ENCODE data around the gene GJA1. TPM values are rescaled to one million over a fixed set of nuclear protein-coding genes. Genes with fewer than 3 reads are reported as not detected.

Gene GJA1
- total RNA-seq, 1 experiment from 2014 or later, result 395 TPM

DNA sequence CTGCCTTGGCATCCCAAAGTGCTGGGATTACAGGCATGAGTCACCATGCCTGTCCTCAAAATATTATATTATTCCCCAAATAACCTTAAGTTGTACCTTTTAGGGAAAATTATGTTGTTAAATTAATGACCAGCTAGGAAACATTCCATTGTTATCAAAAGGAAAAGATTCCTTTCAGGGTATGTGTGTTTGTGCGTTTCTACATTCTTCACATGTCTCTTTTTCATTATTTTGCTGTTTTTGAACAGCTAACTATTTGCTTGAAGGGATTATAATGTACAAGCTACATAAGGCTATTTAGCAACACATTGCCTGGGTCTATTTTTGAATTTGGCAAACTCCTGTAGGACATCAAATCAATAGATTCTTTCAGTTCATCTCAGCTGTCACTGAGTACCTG lies 57.1 kb downstream of the GJA1 start:
- Histone ChIP-seq H3K27me3 (ENCODE audit: control insufficient read depth, insufficient read depth, low read length) (no peaks in the 10 kb centered on the region), H3K4me3 (ENCODE audit: insufficient read depth, low read depth, low read length) (no peak overlapping the region), H3K36me3 (replicated peaks; ENCODE audit: control insufficient read depth, insufficient read depth, low read length) (no peaks in the 10 kb centered on the region)
- no peak for DNase-seq

DNA sequence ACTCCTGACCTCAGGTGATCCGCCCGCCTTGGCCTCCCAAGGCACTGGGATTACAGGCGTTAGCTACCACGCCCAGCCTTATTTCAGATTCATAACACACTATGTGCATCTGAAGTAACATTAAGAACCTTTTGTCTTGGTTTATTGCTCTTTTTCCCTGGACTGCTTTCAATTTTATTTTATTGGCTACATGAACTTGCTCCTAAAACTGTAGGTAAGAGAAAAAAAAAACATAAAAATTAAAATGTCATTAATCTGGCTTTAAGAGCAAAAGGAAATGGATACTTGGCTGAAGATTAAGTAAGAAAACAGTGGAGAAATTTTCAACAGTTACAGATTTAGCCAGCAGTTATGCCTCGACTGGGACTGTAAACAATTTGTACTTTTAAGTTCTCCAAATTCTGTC lies 62.5 kb downstream of the GJA1 start:
- Histone ChIP-seq H3K27me3 (ENCODE audit: control insufficient read depth, insufficient read depth, low read length) (no peaks in the 10 kb centered on the region), H3K4me3 (ENCODE audit: insufficient read depth, low read depth, low read length) (no peak overlapping the region), H3K36me3 (replicated peaks; ENCODE audit: control insufficient read depth, insufficient read depth, low read length) (no peaks in the 10 kb centered on the region)
- no peak for DNase-seq

- Histone ChIP-seq H3K4me3 (ENCODE audit: insufficient read depth, low read depth, low read length) (no peak overlapping the region), H3K36me3 (replicated peaks; ENCODE audit: control insufficient read depth, insufficient read depth, low read length) (no peaks in the 10 kb centered on the region), H3K27me3 (ENCODE audit: control insufficient read depth, insufficient read depth, low read length) (no peaks in the 10 kb centered on the region)
- no peak for DNase-seq
These were observed 63.2 kb downstream of the GJA1 start for GRCh38 chr6:121498481-121499276.

Other genes starting within 250 kb of the GJA1 start
- 5.4 and 6.0 TPM in 2 replicates for gene TBC1D32, start 101.2 kb upstream of the GJA1 start, total RNA-seq (2014; rRNA removed; shearing (Covaris generic))